Keratinocyte (primary cell): Measurements from ENCODE around the gene TAOK2.

Source experiments
- EZH2 ChIP-seq: IDR thresholded peaks from one replicate; pipeline ENCODE4 v1.6.1; 2012; ENCODE audit warnings: inconsistent platforms, mild to moderate bottlenecking, low read length, moderate library complexity
- TF ChIP-seq, protein P1 (sequence below), 3 experiments: IDR thresholded peaks in 1 of 3; conservative IDR thresholded peaks in 1 of 3; optimal IDR thresholded peaks in 1 of 3; 2 replicates in 2 of 3; 3 replicates in 1 of 3; pipeline versions ENCODE3 to v1.5.1; 2011; ENCODE audit warnings: low read length in 3 of 3, mild to moderate bottlenecking in 3 of 3, moderate library complexity in 2 of 3, control low read depth in 1 of 3, inconsistent platforms in 1 of 3; ENCODE audit not compliant: insufficient read depth in 2 of 3; ENCODE audit errors: extremely low read depth in 1 of 3

DNA sequence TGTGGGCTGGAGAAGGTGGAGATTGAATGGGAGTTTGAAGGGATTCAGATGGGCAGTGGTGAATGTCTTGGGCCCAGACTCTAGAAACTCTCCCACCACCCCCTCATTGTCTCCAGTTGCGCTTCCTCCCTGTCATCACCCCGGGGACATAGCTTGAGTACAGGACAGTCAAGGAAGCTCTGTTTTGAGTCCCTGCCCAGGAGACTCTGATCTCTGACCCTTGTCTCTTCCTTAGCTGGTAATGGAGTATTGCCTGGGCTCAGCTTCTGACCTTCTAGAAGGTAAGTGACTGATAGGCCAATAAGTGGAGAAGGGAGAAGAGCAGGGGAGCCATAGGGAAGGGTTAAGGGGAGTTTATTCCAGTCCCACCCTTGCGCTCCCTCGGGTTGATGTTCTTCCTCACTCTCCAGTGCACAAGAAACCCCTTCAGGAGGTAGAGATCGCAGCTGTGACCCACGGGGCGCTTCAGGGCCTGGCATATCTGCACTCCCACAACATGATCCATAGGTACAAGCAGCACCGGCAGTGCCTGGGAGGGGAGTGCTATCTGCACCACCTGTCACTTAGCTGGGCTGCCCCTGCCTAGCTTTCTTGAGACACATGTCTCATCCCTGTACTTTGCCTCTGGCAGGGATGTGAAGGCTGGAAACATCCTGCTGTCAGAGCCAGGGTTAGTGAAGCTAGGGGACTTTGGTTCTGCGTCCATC is 5.0 kb downstream of the TAOK2 start:
- TF ChIP-seq, protein P1, sequence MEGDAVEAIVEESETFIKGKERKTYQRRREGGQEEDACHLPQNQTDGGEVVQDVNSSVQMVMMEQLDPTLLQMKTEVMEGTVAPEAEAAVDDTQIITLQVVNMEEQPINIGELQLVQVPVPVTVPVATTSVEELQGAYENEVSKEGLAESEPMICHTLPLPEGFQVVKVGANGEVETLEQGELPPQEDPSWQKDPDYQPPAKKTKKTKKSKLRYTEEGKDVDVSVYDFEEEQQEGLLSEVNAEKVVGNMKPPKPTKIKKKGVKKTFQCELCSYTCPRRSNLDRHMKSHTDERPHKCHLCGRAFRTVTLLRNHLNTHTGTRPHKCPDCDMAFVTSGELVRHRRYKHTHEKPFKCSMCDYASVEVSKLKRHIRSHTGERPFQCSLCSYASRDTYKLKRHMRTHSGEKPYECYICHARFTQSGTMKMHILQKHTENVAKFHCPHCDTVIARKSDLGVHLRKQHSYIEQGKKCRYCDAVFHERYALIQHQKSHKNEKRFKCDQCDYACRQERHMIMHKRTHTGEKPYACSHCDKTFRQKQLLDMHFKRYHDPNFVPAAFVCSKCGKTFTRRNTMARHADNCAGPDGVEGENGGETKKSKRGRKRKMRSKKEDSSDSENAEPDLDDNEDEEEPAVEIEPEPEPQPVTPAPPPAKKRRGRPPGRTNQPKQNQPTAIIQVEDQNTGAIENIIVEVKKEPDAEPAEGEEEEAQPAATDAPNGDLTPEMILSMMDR (optimal IDR thresholded peaks at IDR 0.05 in 1 of 3, IDR thresholded peaks at IDR 0.05 in 1 of 3, conservative IDR thresholded peaks at IDR 0.05 in 1 of 3; ENCODE audit: extremely low read depth in 1 of 3, insufficient read depth in 2 of 3, low read length in 3 of 3): no peak
- TF ChIP-seq EZH2: no peak
